Heart left ventricle (tissue), 16 donors: Measurements from ENCODE around the gene USF2. TPM values are rescaled to one million over a fixed set of nuclear protein-coding genes. Genes with fewer than 3 reads are reported as not detected.

Experiments used
- ATAC-seq, 4 donors: fragments of 200-7000 bp; cut with Tn5 transposase; one replicate each; pipeline ENCODE4 v1.9.1; 2020 to 2022; ENCODE audit warnings: moderate library complexity in 4 of 4, mild to moderate bottlenecking in 3 of 4, moderate number of reproducible peaks in 1 of 4
- DNase-seq, 5 donors: peaks; one replicate each; pipeline ENCODE4 v3.0.0-alpha.2; 2020
- H3K27ac ChIP-seq, 12 donors: fragments of 200-600 bp; sonication (generic) in 4 of 12; one replicate each; pipeline versions ENCODE4 v1.5.0 to v1.8.0; 2016 to 2022; ENCODE audit warnings: mild to moderate bottlenecking in 2 of 12
- H3K27me3 ChIP-seq, 9 donors: fragments of 200-600 bp; sonication (generic) in 2 of 9; one replicate each; pipeline versions ENCODE4 v1.5.1 to v1.8.0; 2016 to 2022; ENCODE audit warnings: mild to moderate bottlenecking in 3 of 9
- H3K36me3 ChIP-seq, 9 donors: fragments of 200-600 bp; sonication (generic) in 2 of 9; one replicate each; pipeline versions ENCODE4 v1.5.0 to v1.8.0; 2018 to 2022; ENCODE audit warnings: mild to moderate bottlenecking in 2 of 9
- H3K4me1 ChIP-seq, 12 donors: fragments of 200-600 bp; sonication (generic) in 4 of 12; one replicate each; pipeline versions ENCODE4 v1.5.0 to v1.8.0; 2016 to 2022; ENCODE audit warnings: mild to moderate bottlenecking in 3 of 12
- H3K4me3 ChIP-seq, 12 donors: fragments of 200-600 bp; sonication (generic) in 4 of 12; one replicate each; pipeline versions ENCODE4 v1.5.0 to v1.8.0; 2017 to 2022; ENCODE audit warnings: mild to moderate bottlenecking in 9 of 12, moderate library complexity in 4 of 12
- H3K9me3 ChIP-seq, 12 donors: fragments of 200-600 bp; sonication (generic) in 4 of 12; one replicate each; pipeline versions ENCODE4 v1.5.0 to v1.8.0; 2016 to 2022; ENCODE audit warnings: mild to moderate bottlenecking in 1 of 12
- POLR2A ChIP-seq, 2 donors: fragments of 450-650 bp; IDR thresholded peaks; one replicate each; pipeline ENCODE4 v1.6.1; 2017; ENCODE audit warnings: antibody characterized with exemption in 2 of 2, mild to moderate bottlenecking in 2 of 2, moderate library complexity in 2 of 2
- WGBS, 4 donors: extraction: QIAGEN DNeasy Blood & Tissue Kit in 2 of 4; methylation state at CpG; one replicate each; pipeline versions ENCODE4 v1.1.5 to v1.1.7; 2013 to 2018; 5-methylcytosine and 5-hydroxymethylcytosine counted together
- intact Hi-C, 10 donors: fragments of 100-400 bp; cut with DNase I; formaldehyde crosslinking; loops; one replicate each; pipeline versions ENCODE4 v1.11.1 to v1.14.2; 2022
- polyA plus RNA-seq, 2 donors: library from polyadenylated mRNA; stranded (reverse); fragments of 200-250 nt; gene quantifications; one replicate each; pipeline ENCODE4 v1.2.3, GENCODE V29; 2013
- total RNA-seq, 9 donors: library from RNA; depleted of rRNA in 2 of 9; stranded (reverse); fragments of >200 nt in 2 of 9; fragmentation: NEBNext Ultra II Directional in 3 of 9; extraction: Animal tissue kit (Norgen Biotek cat#: 25700) in 3 of 9; gene quantifications; one replicate each; pipeline versions ENCODE4 v1.1.0 to v1.2.4, GENCODE V29; 2016 to 2023
- TF ChIP-seq, protein P1 (sequence below), 12 donors: fragments of 200-600 bp; sonication (generic) in 4 of 12; IDR thresholded peaks; one replicate each; pipeline versions ENCODE4 v1.5.0 to v1.8.0; 2018 to 2022; ENCODE audit warnings: antibody characterized with exemption in 12 of 12, mild to moderate bottlenecking in 5 of 12
- donor health status: ischemic (EF 13 %, LVEDD 7.1; RV severe dilation, severe dysfunction).
- donor health status: healthy with polysubstance abuse.
- donor health status: DM: no; HTN: yes; CAD: no.
- donor health status: DM: no; HTN: no; CAD: no.
- donor health status: ischemic (EF 25% LVEDD 6.9; RV normal size, moderate dysfunction).
- donor health status: ischemic (EF 25% LVEDD 5.7; RV mildly dilated, moderate dysfunction).
- donor health status: healthy.
- donor health status: DM: yes; HTN: yes; CAD: no.
- donor health status: ischemic (EF 35%, LVEDD 5.7; RV mildly dilated, moderate dysfunction).
- donor health status: nonischemic (EF 11% LVEDD 7.7; RV severe dilation, severe dysfunction).
- donor health status: DM: yes; HTN: yes; CAD: no.
- donor health status: PGD.
- donor health status: ischemic (EF 29% LVEDD 5.4; RV normal size, mild dysfunction).
- donor health status: nonischemic (EF 23%, LVEDD 6.1; RV moderate dilation, normal function).

USF2 gene
- total and polyA plus RNA-seq, 11 donors, result 134 to 251 (median 159) TPM

DNA sequence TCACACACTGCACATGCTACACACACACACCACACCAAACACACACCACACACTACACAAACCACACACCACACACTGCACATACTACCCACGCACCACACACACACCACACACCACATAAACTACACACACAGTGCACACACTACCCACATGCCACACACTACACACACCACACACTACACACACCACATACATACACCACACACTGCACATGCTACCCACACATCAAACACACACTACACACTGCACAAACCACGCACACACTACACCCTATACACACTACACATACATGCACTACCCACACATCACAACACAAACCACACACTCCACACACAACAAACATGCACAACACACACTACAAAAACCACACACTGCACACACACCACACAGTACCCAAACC is 29.2 kb downstream of the USF2 start:
- 96 to 98% (median 97%) methylated on average over 2 of the region's 2 CpGs for WGBS, 4 donors

DNA sequence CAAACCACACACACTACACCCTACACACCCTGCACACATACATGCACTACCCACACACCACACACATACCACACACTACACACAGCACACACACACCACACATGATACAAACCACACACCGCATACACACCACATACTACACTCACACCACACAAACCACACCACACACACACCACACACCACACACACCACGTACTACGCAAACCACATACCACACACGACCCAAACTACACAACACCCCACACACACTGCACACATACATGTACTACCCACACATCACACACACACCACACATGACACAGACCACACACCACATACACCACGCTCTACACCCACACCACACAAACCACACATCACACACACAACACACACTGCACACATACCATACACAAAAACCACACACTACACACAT is 29.8 kb downstream of the USF2 start:
- 93 to 98% (median 94%) methylated on average over 5 of the region's 5 CpGs for WGBS, 4 donors
- Histone ChIP-seq H3K4me3 (no peak overlapping the region), H3K27ac (no peak overlapping the region), H3K4me1 (peaks cover 0 to 5% (median 0%) of the 10 kb centered on the region in 12 donors), H3K36me3 (no peaks in the 10 kb centered on the region), H3K9me3 (no peaks in the 10 kb centered on the region), H3K27me3 (peaks cover 0 to 52% (median 20%) of the 10 kb centered on the region in 9 donors)
- ATAC-seq (no peak), DNase-seq (no peak)
- intact Hi-C loops, result no loop called here
- no peak for TF ChIP-seq POLR2A (IDR thresholded peaks at IDR 0.05)
- TF ChIP-seq, protein P1, sequence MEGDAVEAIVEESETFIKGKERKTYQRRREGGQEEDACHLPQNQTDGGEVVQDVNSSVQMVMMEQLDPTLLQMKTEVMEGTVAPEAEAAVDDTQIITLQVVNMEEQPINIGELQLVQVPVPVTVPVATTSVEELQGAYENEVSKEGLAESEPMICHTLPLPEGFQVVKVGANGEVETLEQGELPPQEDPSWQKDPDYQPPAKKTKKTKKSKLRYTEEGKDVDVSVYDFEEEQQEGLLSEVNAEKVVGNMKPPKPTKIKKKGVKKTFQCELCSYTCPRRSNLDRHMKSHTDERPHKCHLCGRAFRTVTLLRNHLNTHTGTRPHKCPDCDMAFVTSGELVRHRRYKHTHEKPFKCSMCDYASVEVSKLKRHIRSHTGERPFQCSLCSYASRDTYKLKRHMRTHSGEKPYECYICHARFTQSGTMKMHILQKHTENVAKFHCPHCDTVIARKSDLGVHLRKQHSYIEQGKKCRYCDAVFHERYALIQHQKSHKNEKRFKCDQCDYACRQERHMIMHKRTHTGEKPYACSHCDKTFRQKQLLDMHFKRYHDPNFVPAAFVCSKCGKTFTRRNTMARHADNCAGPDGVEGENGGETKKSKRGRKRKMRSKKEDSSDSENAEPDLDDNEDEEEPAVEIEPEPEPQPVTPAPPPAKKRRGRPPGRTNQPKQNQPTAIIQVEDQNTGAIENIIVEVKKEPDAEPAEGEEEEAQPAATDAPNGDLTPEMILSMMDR (IDR thresholded peaks at IDR 0.05), result no peak

More for the DNA sequence above, 29.2 kb downstream of the USF2 start:
- H3K27me3 ChIP-seq, result peaks cover 0 to 59% (median 21%) of the 10 kb centered on the region in 9 donors
- no peak for TF ChIP-seq POLR2A (IDR thresholded peaks at IDR 0.05)
- TF ChIP-seq, protein P1 (IDR thresholded peaks at IDR 0.05), result no peak
- ATAC-seq (no peak), DNase-seq (no peak)
- intact Hi-C loops, result no loop called here
- no peaks in the 10 kb centered on the region for H3K9me3 ChIP-seq
- peaks cover 0 to 5% (median 0%) of the 10 kb centered on the region in 12 donors for H3K4me1 ChIP-seq
- no peak overlapping the region for H3K27ac ChIP-seq
- H3K4me3 ChIP-seq, result no peak overlapping the region
- no peaks in the 10 kb centered on the region for H3K36me3 ChIP-seq

DNA sequence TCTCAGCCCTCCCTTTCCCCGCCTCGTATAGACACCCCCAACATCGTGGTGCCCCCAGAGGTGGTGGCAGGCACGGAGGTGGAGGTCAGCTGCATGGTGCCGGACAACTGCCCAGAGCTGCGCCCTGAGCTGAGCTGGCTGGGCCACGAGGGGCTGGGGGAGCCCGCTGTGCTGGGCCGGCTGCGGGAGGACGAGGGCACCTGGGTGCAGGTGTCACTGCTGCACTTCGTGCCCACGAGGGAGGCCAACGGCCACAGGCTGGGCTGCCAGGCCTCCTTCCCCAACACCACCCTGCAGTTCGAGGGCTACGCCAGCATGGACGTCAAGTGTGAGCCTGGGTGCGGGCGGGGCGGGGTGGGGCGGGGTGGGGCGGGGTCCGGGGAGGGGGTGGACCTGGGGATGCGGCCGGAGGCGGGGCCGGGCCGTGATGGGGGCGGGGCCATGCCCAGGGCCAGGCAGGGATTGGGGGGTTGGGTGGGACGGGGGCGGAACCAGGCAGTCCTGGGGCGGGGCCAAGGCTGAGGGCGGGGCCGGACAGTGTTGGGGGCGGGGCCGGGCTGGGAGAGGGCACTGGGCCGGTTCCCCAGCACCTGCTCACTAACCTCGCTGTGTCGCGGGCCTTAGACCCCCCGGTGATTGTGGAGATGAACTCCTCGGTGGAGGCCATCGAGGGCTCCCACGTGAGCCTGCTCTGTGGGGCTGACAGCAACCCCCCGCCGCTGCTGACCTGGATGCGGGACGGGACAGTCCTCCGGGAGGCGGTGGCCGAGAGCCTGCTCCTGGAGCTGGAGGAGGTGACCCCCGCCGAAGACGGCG is 31.0 kb downstream of the USF2 start:
- Histone ChIP-seq H3K4me1 (peaks cover 0 to 5% (median 0%) of the 10 kb centered on the region in 12 donors), H3K36me3 (no peaks in the 10 kb centered on the region), H3K4me3 (no peak overlapping the region), H3K27me3 (peaks cover 0 to 41% (median 14%) of the 10 kb centered on the region in 9 donors), H3K27ac (no peak overlapping the region), H3K9me3 (no peaks in the 10 kb centered on the region)
- intact Hi-C loops, result no loop called here
- ATAC-seq (no peak), DNase-seq (peak in 1 of 5 donors; percentile 29)
- TF ChIP-seq, protein P1 (IDR thresholded peaks at IDR 0.05), result no peak
- no peak for TF ChIP-seq POLR2A (IDR thresholded peaks at IDR 0.05)
- WGBS, 4 donors, result 46 to 61% (median 54%) methylated on average over 23 to 55 of the region's 55 CpGs

DNA sequence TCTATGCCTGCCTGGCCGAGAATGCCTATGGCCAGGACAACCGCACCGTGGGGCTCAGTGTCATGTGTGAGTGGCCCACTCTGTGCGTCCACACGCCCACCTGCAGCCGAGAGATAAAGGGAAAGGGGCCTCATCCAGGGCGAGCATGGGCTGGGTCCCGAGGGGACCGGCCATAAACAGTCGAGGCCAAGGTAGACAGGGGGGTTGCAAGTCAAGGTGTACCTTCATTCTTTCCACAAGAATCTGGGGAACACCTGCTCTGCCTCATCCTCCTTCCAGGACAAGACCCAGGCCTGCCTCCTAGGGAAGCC is 31.5 kb downstream of the USF2 start:
- intact Hi-C loops, result no loop called here
- Histone ChIP-seq H3K27me3 (peaks cover 0 to 38% (median 13%) of the 10 kb centered on the region in 9 donors), H3K9me3 (no peaks in the 10 kb centered on the region), H3K27ac (no peak overlapping the region), H3K4me1 (peaks cover 0 to 5% (median 0%) of the 10 kb centered on the region in 12 donors), H3K4me3 (no peak overlapping the region), H3K36me3 (no peaks in the 10 kb centered on the region)
- TF ChIP-seq POLR2A (IDR thresholded peaks at IDR 0.05), result no peak
- ATAC-seq (no peak), DNase-seq (peak in 1 of 5 donors; percentile 65)
- 79 to 87% (median 84%) methylated on average over 10 of the region's 10 CpGs for WGBS, 4 donors
